Stimulated activated CD4-positive, alpha-beta T cell treated with anti-CD3 and anti-CD28 coated beads, Interleukin-1b, Interleukin-23, amount 100 ng/mL, for 4 hours (primary cell): ENCODE results near the gene DOC2B.
"Not testable (repeated sequence)": the region's sequence is repeated elsewhere in the genome, so short reads cannot be mapped to it uniquely, and the experiment has no call there.

ENCODE experiments used
- DNase-seq, 2 donors: peaks; one replicate each; pipeline ENCODE4 v3.0.0-alpha.2; 2020; ENCODE audit warnings: low read depth in 2 of 2

Gene DOC2B

GRCh38 chr17:213286-214105 is 32.0 kb upstream of the DOC2B start:
- DNase-seq, result no peak

GRCh38 chr17:210402-210801 is 29.0 kb upstream of the DOC2B start:
- DNase-seq, result no peak

- no peak for DNase-seq
These were observed 27.0 kb upstream of the DOC2B start for GRCh38 chr17:208429-208828.

- no peak for DNase-seq
These were observed 26.3 kb upstream of the DOC2B start for GRCh38 chr17:207775-208174.

GRCh38 chr17:206941-207560 is 25.6 kb upstream of the DOC2B start:
- DNase-seq, result no peak

- not testable (repeated sequence) for DNase-seq
These were observed 25.0 kb upstream of the DOC2B start for GRCh38 chr17:206484-206883.

- no peak for DNase-seq
These were observed 24.4 kb upstream of the DOC2B start for GRCh38 chr17:205817-206216.

GRCh38 chr17:205148-205669 is 23.8 kb upstream of the DOC2B start:
- DNase-seq, result no peak

- DNase-seq, result no peak
These were observed 23.1 kb upstream of the DOC2B start for GRCh38 chr17:204427-205147.

- DNase-seq, result no peak
These were observed 21.1 kb upstream of the DOC2B start for GRCh38 chr17:202501-202951.

- DNase-seq, result not testable (repeated sequence)
These were observed 20.3 kb upstream of the DOC2B start for GRCh38 chr17:201736-202135.

- not testable (repeated sequence) for DNase-seq
These were observed 19.8 kb upstream of the DOC2B start for GRCh38 chr17:201257-201656.

- no peak for DNase-seq
These were observed 19.1 kb upstream of the DOC2B start for GRCh38 chr17:200586-200985.

GRCh38 chr17:199806-200545 is 18.5 kb upstream of the DOC2B start:
- DNase-seq, result no peak

- DNase-seq, result no peak
These were observed 17.7 kb upstream of the DOC2B start for GRCh38 chr17:199191-199604.

- not testable (repeated sequence) for DNase-seq
These were observed 16.8 kb upstream of the DOC2B start for GRCh38 chr17:198225-198624.

GRCh38 chr17:197352-197751 is 15.9 kb upstream of the DOC2B start:
- DNase-seq, result no peak

- DNase-seq, result no peak
These were observed 13.6 kb upstream of the DOC2B start for GRCh38 chr17:194828-195602.

GRCh38 chr17:193841-194806 is 12.7 kb upstream of the DOC2B start:
- DNase-seq, result no peak

- DNase-seq, result no peak
These were observed 12.0 kb upstream of the DOC2B start for GRCh38 chr17:193426-193810.
